Karpas-422 (cell line): ENCODE measurements around the gene UBL7. TPM values are rescaled to one million over a fixed set of nuclear protein-coding genes. Genes with fewer than 3 reads are reported as not detected.

Source experiments
- DNase-seq: peaks from one replicate; pipeline ENCODE4 v3.0.0-alpha.2; 2015
- H2AFZ ChIP-seq: fragments of 200-600 bp; sonication (generic); 2 replicates; pipeline ENCODE4 v1.6.1; 2014; ENCODE audit warnings: antibody characterized with exemption, low read length, mixed read lengths
- H3K27ac ChIP-seq: fragments of 200-600 bp; sonication (generic); 2 replicates; pipeline ENCODE4 v1.5.1; 2014; ENCODE audit warnings: mild to moderate bottlenecking, low read length, moderate library complexity
- H3K27me3 ChIP-seq: fragments of 200-600 bp; sonication (generic); 2 replicates; pipeline ENCODE4 v1.6.1; 2014; ENCODE audit warnings: low read length, mixed read lengths
- H3K36me3 ChIP-seq: fragments of 200-600 bp; sonication (generic); 2 replicates; pipeline ENCODE4 v1.6.1; 2014; ENCODE audit warnings: low read length, mixed read lengths; ENCODE audit not compliant: insufficient read depth
- H3K4me1 ChIP-seq: fragments of 200-600 bp; sonication (generic); 2 replicates; pipeline ENCODE4 v1.6.1; 2014; ENCODE audit warnings: mild to moderate bottlenecking, low read length, mixed read lengths
- H3K4me2 ChIP-seq: fragments of 200-600 bp; sonication (generic); 2 replicates; pipeline ENCODE4 v1.6.1; 2014; ENCODE audit warnings: low read length, low read depth, mild to moderate bottlenecking; ENCODE audit not compliant: poor library complexity, severe bottlenecking
- H3K4me3 ChIP-seq: fragments of 200-600 bp; sonication (generic); 2 replicates; pipeline ENCODE4 v1.5.1; 2014; ENCODE audit warnings: mild to moderate bottlenecking, antibody characterized with exemption, low read length, mixed read lengths
- H3K79me2 ChIP-seq: fragments of 200-600 bp; sonication (generic); 2 replicates; pipeline ENCODE4 v1.6.1; 2014; ENCODE audit warnings: mild to moderate bottlenecking, low read length, mixed read lengths
- H3K9ac ChIP-seq: fragments of 200-600 bp; sonication (generic); 2 replicates; pipeline ENCODE4 v1.6.0; 2014; ENCODE audit warnings: low read length
- H3K9me2 ChIP-seq: fragments of 200-600 bp; sonication (generic), shearing (Covaris generic); replicated peaks from 2 replicates; pipeline ENCODE4 v1.6.0; 2014; ENCODE audit warnings: mild to moderate bottlenecking, low read length, moderate library complexity; ENCODE audit not compliant: insufficient read depth
- H3K9me3 ChIP-seq: fragments of 300-700, 200-600 bp; sonication (generic); 2 replicates; pipeline ENCODE4 v1.6.1; 2014; ENCODE audit warnings: low read length, mixed read lengths
- H4K20me1 ChIP-seq: fragments of 200-600 bp; sonication (generic); 2 replicates; pipeline ENCODE4 v1.6.1; 2014; ENCODE audit warnings: mild to moderate bottlenecking, antibody characterized with exemption, low read length, low read depth; ENCODE audit not compliant: insufficient read depth
- total RNA-seq: library from RNA; depleted of rRNA; stranded (reverse); fragments of >200 nt; shearing (Covaris generic); gene quantifications from 2 replicates; pipeline ENCODE4 v1.2.3, GENCODE V29; 2014; ENCODE audit warnings: low replicate concordance

Gene UBL7
- total RNA-seq, 1 experiment from 2014 or later = 84.2 TPM

DNA sequence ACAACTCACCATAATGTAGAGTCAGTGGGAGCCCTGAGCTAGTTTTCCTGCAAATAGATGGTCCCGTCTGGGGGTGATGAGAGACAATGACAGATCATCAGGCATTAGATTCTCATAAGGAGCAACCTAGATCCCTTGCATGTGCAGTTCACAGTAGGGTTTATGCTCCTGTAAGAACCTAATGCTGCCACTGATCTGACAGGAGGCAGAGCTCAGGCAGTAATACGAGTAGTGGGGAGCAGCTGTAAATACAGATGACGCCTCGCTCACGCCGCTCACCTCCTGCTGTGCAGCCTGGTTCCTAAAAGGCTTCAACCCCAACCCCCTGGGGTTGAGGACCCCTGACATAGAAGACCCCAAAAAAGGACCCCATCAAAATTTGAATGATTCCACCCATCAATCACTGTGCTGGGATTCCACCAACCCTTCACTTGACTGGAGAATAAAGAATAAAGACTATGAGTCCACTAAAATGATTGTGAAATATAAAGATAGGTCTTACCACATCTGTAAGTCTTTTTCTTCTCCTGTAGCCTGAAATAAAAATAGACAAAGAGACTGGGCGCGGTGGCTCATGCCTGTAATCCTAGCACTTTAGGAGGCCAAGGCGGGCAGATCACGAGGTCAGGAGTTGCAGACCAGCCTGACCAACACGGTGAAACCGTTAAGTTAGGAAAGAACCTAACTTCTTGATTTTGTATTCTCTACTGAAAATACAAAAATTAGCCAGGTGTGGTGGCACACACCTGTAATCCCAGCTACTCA, 9.9 kb upstream of the UBL7 start:
- no peaks in the 10 kb centered on the region for H3K27me3 ChIP-seq
- no peaks in the 10 kb centered on the region for H3K4me1 ChIP-seq
- no peaks in the 10 kb centered on the region for H3K9me3 ChIP-seq
- H4K20me1 ChIP-seq = no peaks in the 10 kb centered on the region
- H3K4me2 ChIP-seq = no peak overlapping the region
- no peak overlapping the region for H3K9ac ChIP-seq
- no peak overlapping the region for H3K4me3 ChIP-seq
- peaks cover 3% of the 10 kb centered on the region; the same call in 1 of the 2 replicates for H3K36me3 ChIP-seq
- H3K9me2 ChIP-seq = no peaks in the 10 kb centered on the region
- no peak overlapping the region for H3K27ac ChIP-seq
- DNase-seq = no peak
- H2AFZ ChIP-seq = no peak overlapping the region
- H3K79me2 ChIP-seq = no peaks in the 10 kb centered on the region

- Histone ChIP-seq H3K9me3 (no peaks in the 10 kb centered on the region), H3K4me3 (no peak overlapping the region), H3K4me2 (no peak overlapping the region), H4K20me1 (no peaks in the 10 kb centered on the region), H3K27me3 (no peaks in the 10 kb centered on the region), H3K4me1 (peaks cover 11% of the 10 kb centered on the region), H3K9me2 (no peaks in the 10 kb centered on the region), H3K9ac (no peak overlapping the region), H3K27ac (no peak overlapping the region), H3K36me3 (no peaks in the 10 kb centered on the region), H3K79me2 (peaks cover 7% of the 10 kb centered on the region), H2AFZ (no peak overlapping the region)
- no peak for DNase-seq
Observed at GRCh38 chr15:74468341-74469032, 7.5 kb upstream of the UBL7 start.

GRCh38 chr15:74466570-74466969, 5.6 kb upstream of the UBL7 start:
- H4K20me1 ChIP-seq = no peaks in the 10 kb centered on the region
- H3K9me2 ChIP-seq = no peaks in the 10 kb centered on the region
- no peak overlapping the region for H3K9ac ChIP-seq
- no peaks in the 10 kb centered on the region for H3K27me3 ChIP-seq
- H3K79me2 ChIP-seq = peaks cover 24% of the 10 kb centered on the region
- DNase-seq = no peak
- H3K9me3 ChIP-seq = no peaks in the 10 kb centered on the region
- no peaks in the 10 kb centered on the region for H3K36me3 ChIP-seq
- H2AFZ ChIP-seq = no peak overlapping the region
- H3K27ac ChIP-seq = no peak overlapping the region
- H3K4me3 ChIP-seq = no peak overlapping the region
- H3K4me1 ChIP-seq = peaks cover 29% of the 10 kb centered on the region
- no peak overlapping the region for H3K4me2 ChIP-seq

- Histone ChIP-seq H3K27me3 (no peaks in the 10 kb centered on the region), H3K9me3 (no peaks in the 10 kb centered on the region), H3K36me3 (no peaks in the 10 kb centered on the region), H3K9me2 (no peaks in the 10 kb centered on the region), H3K4me2 (no peak overlapping the region), H3K27ac (peak overlapping the region; percentile 51; the same call in 1 of the 2 replicates), H3K79me2 (peaks cover 34% of the 10 kb centered on the region), H4K20me1 (no peaks in the 10 kb centered on the region), H3K9ac (no peak overlapping the region), H2AFZ (peak overlapping the region; percentile 83; the same call in 1 of the 2 replicates), H3K4me3 (no peak overlapping the region), H3K4me1 (peaks cover 31% of the 10 kb centered on the region)
- DNase-seq = no peak
Observed at GRCh38 chr15:74464897-74465296, 3.9 kb upstream of the UBL7 start.

GRCh38 chr15:74464216-74464615, 3.3 kb upstream of the UBL7 start:
- Histone ChIP-seq H3K36me3 (no peaks in the 10 kb centered on the region), H3K27me3 (no peaks in the 10 kb centered on the region), H3K27ac (peak overlapping the region; percentile 51; the same call in 1 of the 2 replicates), H3K9ac (no peak overlapping the region), H3K9me3 (no peaks in the 10 kb centered on the region), H3K79me2 (peaks cover 39% of the 10 kb centered on the region), H3K4me3 (no peak overlapping the region), H4K20me1 (no peaks in the 10 kb centered on the region), H3K9me2 (no peaks in the 10 kb centered on the region), H3K4me1 (peaks cover 36% of the 10 kb centered on the region), H2AFZ (peak overlapping the region; percentile 83), H3K4me2 (peak overlapping the region; percentile 93)
- DNase-seq = peak; percentile 57

DNA sequence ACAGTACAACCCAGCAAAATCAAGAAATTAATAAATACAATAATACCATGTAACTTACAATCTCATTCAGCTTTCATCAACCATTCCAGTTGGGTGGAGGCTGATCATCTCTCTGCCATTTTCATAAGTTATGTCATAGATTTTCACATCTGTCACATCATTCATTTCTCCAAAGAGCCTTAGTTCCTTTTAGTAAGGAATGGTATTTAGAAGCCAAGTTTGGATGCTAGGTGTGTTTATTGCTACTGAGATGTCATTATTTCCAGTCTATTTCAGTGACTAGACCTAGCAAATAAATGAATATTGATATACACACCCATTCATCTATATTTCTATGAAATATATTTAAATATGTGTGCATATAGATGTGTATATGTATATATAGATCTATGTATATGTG, 2.7 kb upstream of the UBL7 start:
- Histone ChIP-seq H3K9ac (no peak overlapping the region), H3K36me3 (no peaks in the 10 kb centered on the region), H2AFZ (no peak overlapping the region), H3K27me3 (no peaks in the 10 kb centered on the region), H4K20me1 (no peaks in the 10 kb centered on the region), H3K4me3 (peak overlapping the region; percentile 86; the same call in 1 of the 2 replicates), H3K79me2 (peaks cover 39% of the 10 kb centered on the region), H3K4me2 (peak overlapping the region; percentile 93), H3K9me3 (no peaks in the 10 kb centered on the region), H3K4me1 (peaks cover 36% of the 10 kb centered on the region), H3K9me2 (no peaks in the 10 kb centered on the region), H3K27ac (no peak overlapping the region)
- DNase-seq = no peak

DNA sequence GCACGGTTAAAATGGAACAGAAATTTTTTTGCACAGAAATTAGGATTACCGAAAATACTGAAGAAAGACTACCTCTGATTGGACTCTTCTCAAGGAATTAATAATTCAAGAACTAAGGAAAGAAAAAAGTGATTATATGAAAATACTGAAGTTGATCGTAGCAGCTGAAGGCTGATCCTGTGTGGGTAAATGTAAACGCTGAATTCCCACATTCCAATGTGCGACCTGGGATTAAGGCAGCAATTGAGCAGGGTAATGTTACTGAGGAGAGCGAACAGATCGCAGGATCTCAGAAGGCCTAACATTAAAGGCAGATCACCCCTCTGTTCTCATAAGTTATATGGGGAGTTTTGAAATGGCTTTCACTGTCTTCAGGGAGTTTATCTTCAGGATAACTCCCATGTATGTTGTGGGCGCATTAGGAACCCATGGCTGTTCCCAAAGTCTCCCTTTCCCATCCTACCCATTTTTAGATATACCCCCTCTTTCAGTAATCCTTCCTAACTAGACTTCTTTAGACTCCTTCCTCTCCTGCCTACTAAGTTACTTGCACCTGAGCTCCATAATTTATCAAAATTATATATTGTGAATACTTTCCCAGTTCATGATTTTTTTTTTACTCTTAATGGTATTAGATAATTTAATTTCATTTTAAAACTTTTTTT, 1.0 kb upstream of the UBL7 start:
- peak overlapping the region; percentile 93 for H3K4me2 ChIP-seq
- no peaks in the 10 kb centered on the region for H4K20me1 ChIP-seq
- peak overlapping the region; percentile 86 for H3K4me3 ChIP-seq
- peak overlapping the region; percentile 50 for H3K27ac ChIP-seq
- no peaks in the 10 kb centered on the region for H3K9me3 ChIP-seq
- H3K9me2 ChIP-seq = no peaks in the 10 kb centered on the region
- H3K4me1 ChIP-seq = peaks cover 36% of the 10 kb centered on the region
- peak; percentile 45 for DNase-seq
- peak overlapping the region; percentile 69; the same call in 1 of the 2 replicates for H2AFZ ChIP-seq
- peak overlapping the region; percentile 85 for H3K9ac ChIP-seq
- no peaks in the 10 kb centered on the region for H3K36me3 ChIP-seq
- H3K79me2 ChIP-seq = peaks cover 39% of the 10 kb centered on the region
- no peaks in the 10 kb centered on the region for H3K27me3 ChIP-seq

- peak overlapping the region; percentile 86 for H3K4me3 ChIP-seq
- H3K36me3 ChIP-seq = peaks cover 8% of the 10 kb centered on the region
- peak overlapping the region; percentile 61 for H3K27ac ChIP-seq
- H3K27me3 ChIP-seq = no peaks in the 10 kb centered on the region
- H3K4me1 ChIP-seq = peaks cover 36% of the 10 kb centered on the region
- H3K9me2 ChIP-seq = no peaks in the 10 kb centered on the region
- peak; percentile 68 for DNase-seq
- H2AFZ ChIP-seq = peak overlapping the region; percentile 17; the same call in 1 of the 2 replicates
- H4K20me1 ChIP-seq = no peaks in the 10 kb centered on the region
- peaks cover 39% of the 10 kb centered on the region for H3K79me2 ChIP-seq
- no peaks in the 10 kb centered on the region for H3K9me3 ChIP-seq
- H3K9ac ChIP-seq = peak overlapping the region; percentile 85
- peak overlapping the region; percentile 65 for H3K4me2 ChIP-seq
Observed at GRCh38 chr15:74460298-74460697, 662 bp downstream of the UBL7 start.
